Neuron (in vitro differentiated cells): Measurements from ENCODE around the gene ISLR2.
"Not testable (repeated sequence)": the region's sequence is repeated elsewhere in the genome, so short reads cannot be mapped to it uniquely, and the experiment has no call there.

Source experiments
- H2AFZ ChIP-seq: one replicate; pipeline ENCODE4 v1.6.1; 2013; ENCODE audit warnings: low read depth, mild to moderate bottlenecking, inconsistent platforms, low read length, moderate library complexity
- H3K27me3 ChIP-seq: one replicate; pipeline ENCODE4 v1.6.1; 2013; ENCODE audit warnings: low read length; ENCODE audit not compliant: insufficient read depth
- H3K36me3 ChIP-seq: one replicate; pipeline ENCODE4 v1.6.1; 2013; ENCODE audit warnings: low read length; ENCODE audit not compliant: insufficient read depth
- H3K4me1 ChIP-seq: one replicate; pipeline ENCODE4 v1.6.1; 2013; ENCODE audit warnings: low read length; ENCODE audit not compliant: insufficient read depth
- H3K4me3 ChIP-seq: 2 replicates; pipeline ENCODE4 v1.5.1; 2013; ENCODE audit warnings: mild to moderate bottlenecking, low read length, moderate library complexity
- H3K9me3 ChIP-seq: one replicate; pipeline ENCODE4 v1.6.1; 2013; ENCODE audit warnings: low read length

The ISLR2 gene

DNA sequence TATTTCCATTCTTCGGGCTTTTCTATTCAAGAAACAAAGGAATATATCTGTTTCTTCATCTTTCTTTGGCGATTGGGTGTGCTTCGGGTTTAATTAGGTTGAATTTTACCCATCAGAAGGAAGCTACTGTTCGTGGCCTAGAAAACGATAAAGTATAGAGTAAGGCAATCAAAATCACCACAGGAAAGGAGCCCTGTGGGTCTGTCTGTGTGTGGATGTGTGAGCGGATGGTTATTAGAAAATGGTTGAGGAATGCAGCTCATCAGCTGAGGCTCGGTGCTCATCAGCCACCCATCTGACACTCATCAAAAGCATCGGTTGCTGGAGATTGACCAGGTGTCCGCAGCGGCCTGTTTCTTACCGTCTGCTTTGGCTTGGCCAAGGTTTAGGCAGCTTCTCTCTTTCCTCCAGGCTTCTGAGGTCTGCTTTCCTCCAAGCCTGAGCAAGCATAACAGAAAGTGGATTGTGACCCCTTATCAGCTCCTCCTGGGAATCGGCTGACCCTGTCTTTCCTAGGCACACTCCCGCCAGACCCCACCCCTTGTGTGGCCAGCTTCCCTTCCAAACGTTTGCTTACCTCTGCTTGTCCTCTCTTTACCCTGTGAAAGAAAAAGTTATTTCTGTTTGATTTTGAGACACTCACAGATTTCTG is 25.5 kb downstream of the ISLR2 start:
- Histone ChIP-seq H3K36me3 (no peaks in the 10 kb centered on the region), H3K4me3 (no peak overlapping the region), H3K9me3 (no peaks in the 10 kb centered on the region), H2AFZ (no peak overlapping the region), H3K27me3 (no peaks in the 10 kb centered on the region), H3K4me1 (peaks cover 14% of the 10 kb centered on the region)

DNA sequence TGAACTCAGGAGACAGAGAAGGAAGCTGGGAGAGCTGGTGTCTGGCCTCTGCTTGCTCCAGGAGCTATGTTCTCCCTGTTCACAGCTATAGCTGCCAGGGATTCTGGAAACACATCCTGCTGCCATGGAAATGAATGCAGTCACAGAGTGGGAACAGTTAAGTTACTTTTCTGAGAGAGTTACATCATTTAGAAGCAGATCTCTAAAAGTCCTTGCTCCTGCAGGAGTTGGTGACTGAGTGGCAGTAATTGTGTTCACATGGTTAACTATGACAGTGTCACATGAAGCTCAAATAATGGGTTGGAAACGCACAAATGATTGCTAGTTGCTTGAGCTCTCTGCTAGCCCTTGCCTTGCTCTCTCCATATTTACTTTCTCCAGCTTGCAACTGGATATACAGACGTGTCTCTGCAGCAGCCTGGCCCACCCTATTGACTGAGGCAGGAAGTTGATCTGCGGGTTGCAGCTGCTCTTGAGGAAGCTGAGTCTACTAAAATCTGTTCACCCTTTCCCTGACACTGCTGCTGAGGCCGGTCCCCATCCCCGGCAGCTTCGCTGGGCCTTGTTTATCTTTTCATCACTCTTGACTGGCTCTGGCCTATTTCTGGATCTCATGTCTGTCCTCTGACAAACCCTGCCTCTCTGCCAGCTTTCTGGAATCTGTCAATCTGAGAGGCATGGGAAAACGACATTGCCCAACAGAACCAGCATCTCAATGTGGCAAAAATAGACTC is 26.5 kb downstream of the ISLR2 start:
- no peaks in the 10 kb centered on the region for H3K36me3 ChIP-seq
- no peaks in the 10 kb centered on the region for H3K27me3 ChIP-seq
- peak overlapping the region; percentile 41 for H2AFZ ChIP-seq
- peaks cover 14% of the 10 kb centered on the region for H3K4me1 ChIP-seq
- no peaks in the 10 kb centered on the region for H3K9me3 ChIP-seq
- no peak overlapping the region for H3K4me3 ChIP-seq

DNA sequence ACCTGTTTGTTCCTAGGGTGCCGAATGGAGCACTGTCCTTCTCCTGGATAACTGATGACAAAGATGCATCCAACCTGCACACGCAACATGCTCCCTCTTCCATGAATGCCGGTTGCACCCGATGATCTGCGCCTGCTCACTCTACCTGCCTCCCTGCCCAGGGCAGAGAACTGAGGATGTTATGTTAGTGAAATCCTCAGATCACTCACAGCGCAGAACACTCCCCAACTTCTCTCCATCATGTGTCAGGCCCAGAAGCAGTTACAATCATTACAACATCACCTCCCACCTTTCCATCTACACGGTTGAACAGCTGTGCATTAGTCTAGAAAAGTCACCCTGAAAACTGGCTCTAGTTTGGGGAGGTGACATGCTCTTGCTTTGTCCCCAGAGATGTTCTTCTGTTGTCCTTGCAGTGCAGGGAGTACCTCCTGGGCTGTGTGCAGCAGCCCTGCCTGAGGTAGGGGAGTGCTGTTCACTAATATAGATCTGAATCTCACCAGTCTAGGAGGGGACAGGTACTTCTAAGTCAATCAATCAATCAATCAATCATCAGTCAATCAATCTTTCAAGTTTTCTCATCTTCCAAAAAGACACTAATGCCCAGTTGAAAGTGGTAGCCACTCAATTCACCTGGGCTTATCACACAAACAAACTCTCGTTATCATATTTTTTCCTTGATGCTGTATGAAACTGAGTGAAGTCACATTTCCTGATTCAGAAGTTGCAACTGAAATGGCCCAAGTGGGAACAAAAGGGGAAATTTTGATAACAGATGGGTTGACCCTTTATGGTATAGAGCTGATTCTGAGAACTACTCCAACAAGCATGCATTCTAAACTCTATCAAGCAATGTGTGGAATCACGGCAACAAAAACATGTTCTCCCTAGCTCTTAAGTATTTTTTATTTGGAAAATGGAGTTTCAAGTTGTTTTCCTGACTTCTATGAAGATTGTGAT is 27.8 kb downstream of the ISLR2 start:
- Histone ChIP-seq H3K36me3 (no peaks in the 10 kb centered on the region), H2AFZ (no peak overlapping the region), H3K9me3 (no peaks in the 10 kb centered on the region), H3K4me3 (no peak overlapping the region), H3K27me3 (no peaks in the 10 kb centered on the region), H3K4me1 (peaks cover 14% of the 10 kb centered on the region)

DNA sequence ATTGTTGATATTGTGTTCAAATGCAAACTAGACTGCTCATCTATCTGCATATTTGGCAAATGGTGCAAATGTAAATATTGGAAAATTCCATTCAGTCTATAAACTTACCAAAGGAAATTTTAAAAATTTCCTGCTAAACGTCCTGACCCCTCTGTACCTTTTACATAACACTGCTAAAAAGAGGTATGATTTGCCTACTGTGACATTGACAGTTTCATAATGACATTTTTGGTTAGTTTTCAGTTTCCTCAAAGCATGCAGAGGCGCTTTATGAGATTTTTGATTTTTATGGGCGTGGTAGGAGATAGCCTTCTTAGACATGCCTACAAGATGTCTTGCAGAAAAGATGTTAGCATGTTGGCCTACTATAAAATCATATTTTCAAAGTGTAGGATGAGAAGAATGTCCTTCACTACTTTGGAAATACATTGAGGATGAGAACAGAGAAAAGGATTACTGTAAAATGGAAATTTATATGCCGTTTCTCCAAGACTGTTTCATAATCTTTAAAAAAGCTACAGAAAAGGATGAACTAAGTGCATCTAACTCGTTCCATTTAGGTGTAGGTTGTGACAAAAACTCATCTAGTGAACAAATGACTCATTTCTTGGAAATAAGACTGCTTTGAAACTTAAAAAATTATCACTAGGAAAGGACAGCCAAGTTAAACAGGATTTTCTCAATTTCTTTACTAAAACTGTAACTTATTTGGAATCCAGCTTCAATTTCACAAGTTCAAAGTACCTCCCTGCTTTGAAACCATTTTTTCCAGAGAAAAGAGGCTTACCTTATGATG is 28.7 kb downstream of the ISLR2 start:
- no peaks in the 10 kb centered on the region for H3K27me3 ChIP-seq
- no peaks in the 10 kb centered on the region for H3K36me3 ChIP-seq
- H3K4me1 ChIP-seq: peaks cover 14% of the 10 kb centered on the region
- H2AFZ ChIP-seq: no peak overlapping the region
- H3K9me3 ChIP-seq: no peaks in the 10 kb centered on the region
- no peak overlapping the region for H3K4me3 ChIP-seq

DNA sequence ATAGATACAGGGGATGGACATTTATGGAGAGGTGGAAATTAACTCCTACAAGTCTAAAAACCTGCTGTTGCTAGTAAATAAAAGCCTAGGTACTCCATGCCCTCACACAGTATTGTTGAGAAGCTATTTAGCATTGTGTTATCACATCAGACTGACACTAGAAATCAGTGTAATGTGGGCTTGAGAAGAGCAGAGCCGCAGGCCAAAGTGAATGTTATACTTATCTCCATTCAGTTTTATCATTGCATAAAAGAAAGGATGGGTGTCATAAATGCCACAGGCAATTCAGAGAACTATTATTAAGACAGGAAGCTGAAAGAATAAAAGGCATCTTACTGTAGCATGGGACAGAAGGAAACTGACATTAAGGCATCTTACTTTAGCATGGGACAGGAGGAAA is 29.4 kb downstream of the ISLR2 start:
- H2AFZ ChIP-seq: no peak overlapping the region
- H3K4me1 ChIP-seq: peaks cover 14% of the 10 kb centered on the region
- no peaks in the 10 kb centered on the region for H3K9me3 ChIP-seq
- H3K27me3 ChIP-seq: no peaks in the 10 kb centered on the region
- H3K4me3 ChIP-seq: no peak overlapping the region
- H3K36me3 ChIP-seq: no peaks in the 10 kb centered on the region

DNA sequence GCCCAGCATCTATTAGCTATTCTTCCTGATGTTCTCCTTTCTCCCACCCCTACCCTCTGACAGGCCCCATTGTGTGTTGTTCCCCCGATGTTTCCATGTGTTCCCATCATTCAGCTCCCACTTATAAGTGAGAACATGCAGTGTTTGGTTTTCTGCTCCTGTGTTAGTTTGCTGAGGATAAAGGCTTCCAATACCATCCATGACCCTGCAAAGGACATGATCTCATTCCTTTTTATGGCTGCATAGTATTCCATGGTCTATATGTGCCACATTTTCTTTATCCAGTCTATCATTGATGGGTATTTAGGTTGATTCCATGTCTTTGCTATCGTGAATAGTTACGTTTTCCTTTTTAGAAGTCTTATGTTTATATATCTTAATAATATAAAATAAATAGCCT is 30.0 kb downstream of the ISLR2 start:
- peaks cover 14% of the 10 kb centered on the region for H3K4me1 ChIP-seq
- H3K4me3 ChIP-seq, H3K36me3 ChIP-seq, H3K27me3 ChIP-seq, H2AFZ ChIP-seq, H3K9me3 ChIP-seq: not testable (repeated sequence)

DNA sequence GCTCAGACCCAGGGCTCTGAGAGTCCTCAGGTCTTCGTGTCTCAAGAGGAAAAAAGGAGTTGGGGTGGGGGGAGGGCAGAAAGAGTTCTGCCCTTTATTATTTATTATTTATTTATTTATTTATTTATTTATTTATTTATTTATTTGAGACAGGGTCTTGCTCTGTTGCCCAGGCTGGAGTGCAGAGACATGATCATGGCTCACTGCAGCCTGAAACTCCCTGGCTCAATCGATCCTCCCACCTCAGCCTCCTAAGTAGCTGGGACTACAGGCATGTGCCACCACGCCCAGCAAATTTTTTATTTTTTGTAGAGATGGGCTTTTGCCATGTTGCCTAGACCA is 31.8 kb downstream of the ISLR2 start:
- H3K4me3 ChIP-seq, H3K4me1 ChIP-seq, H3K36me3 ChIP-seq, H3K27me3 ChIP-seq, H2AFZ ChIP-seq, H3K9me3 ChIP-seq: not testable (repeated sequence)

DNA sequence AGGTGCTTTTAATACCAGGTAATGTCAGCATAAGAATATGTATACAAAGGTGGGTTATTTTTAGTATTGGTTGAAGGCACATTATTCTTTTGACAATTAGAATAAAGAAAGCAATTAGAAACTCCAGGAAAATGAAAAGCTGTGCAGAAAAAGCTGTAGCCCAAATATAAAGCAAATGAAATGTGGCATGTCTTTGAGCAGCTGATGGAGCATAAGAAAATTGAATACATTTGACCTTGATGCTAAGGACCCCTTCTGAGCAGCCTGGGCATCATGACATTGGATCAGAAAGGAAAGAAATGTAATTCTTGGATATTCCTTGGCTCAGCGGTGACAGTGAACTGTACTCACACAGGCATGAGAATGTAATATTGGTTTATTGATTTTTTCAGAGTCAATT is 35.1 kb downstream of the ISLR2 start:
- Histone ChIP-seq H3K9me3 (no peaks in the 10 kb centered on the region), H3K36me3 (no peaks in the 10 kb centered on the region), H3K4me1 (peaks cover 3% of the 10 kb centered on the region), H3K4me3 (no peak overlapping the region), H2AFZ (no peak overlapping the region), H3K27me3 (peaks cover 4% of the 10 kb centered on the region)

DNA sequence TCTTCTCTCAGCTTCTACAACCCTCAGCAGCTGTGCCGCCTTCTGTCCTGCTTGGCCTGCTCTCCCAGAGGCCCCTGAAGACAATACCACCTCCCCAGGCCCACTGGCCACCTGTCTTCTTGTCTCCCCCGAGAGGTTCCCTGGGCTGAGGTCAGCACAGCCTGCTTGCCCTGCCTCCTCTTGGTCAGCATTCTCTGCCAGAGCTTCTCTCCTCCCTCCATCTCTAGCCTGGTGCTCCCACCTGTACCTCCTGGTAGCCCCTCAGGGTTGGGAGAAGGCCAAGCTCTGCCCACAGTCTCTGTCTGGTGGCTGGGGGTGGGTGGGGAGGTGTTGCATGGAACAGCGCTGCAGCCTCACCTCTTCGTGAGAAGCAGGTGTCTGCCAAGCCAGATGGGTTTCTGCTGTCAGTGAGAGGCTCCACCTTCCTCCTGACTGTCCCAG is 37.5 kb downstream of the ISLR2 start:
- Histone ChIP-seq H3K9me3 (no peaks in the 10 kb centered on the region), H2AFZ (no peak overlapping the region), H3K27me3 (peaks cover 4% of the 10 kb centered on the region), H3K4me3 (no peak overlapping the region), H3K4me1 (peaks cover 7% of the 10 kb centered on the region), H3K36me3 (no peaks in the 10 kb centered on the region)

DNA sequence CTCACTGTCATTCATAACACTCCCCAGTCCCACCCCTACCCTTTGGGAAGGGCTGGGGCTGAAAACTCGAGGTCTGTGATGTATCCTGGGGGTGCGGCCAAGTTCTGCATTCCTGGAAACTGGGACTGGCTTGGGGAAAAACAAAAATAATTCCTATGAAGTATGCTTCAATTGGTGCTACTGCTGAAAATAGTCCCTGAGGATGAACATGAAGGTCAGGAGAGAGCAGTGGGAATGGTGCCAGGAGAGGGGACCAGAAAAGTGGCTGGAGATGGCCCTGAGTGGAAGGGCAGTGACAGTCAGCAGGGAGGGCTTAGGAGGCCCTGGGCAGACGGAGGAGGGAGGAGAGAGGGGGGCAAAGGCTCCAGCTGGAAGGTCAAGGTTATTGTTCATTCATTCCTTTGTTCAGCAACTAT is 38.3 kb downstream of the ISLR2 start:
- H3K4me1 ChIP-seq: peaks cover 13% of the 10 kb centered on the region

DNA sequence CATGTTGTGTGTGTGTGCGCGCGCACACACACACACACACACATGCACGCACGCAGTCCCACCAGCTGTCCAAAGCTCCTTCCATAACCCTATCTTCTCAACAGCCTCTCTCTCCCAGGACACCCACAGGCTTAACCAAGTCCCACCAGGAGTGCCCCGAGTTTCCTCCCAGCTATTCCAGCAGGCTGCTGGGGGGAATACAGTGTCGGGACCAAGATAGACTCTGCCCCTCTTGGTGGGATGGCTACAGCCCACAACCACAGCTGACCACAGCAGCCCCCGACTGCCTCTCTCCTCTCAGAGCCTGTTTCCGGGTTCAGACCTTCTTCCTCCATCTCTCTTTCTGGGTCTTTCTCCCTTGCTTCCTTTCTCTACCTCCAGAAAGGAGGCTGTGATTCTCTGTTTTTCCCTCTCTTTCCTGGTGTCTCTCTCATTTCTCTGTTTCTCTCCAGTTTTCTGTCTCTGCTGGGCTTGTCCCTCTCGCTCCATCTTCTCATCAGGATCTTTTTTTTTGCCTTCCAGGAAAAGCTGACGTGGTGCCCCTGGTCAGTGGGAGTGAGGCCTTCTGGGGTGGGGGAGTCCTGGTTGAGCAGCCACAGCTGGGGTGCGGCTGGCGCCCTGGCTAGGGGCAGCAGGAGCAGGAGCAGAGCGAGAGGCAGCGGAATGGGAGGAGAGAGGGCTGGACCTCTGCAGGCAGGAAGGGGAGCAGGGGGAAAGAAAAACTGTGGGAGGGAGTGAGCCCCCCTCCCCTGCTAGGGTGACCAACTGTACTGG is 39.9 kb downstream of the ISLR2 start:
- Histone ChIP-seq H3K27me3 (peaks cover 4% of the 10 kb centered on the region), H2AFZ (no peak overlapping the region), H3K36me3 (no peaks in the 10 kb centered on the region), H3K4me3 (no peak overlapping the region), H3K4me1 (peaks cover 13% of the 10 kb centered on the region), H3K9me3 (no peaks in the 10 kb centered on the region)

More for the DNA sequence above, 38.3 kb downstream of the ISLR2 start:
- peaks cover 4% of the 10 kb centered on the region for H3K27me3 ChIP-seq
- H3K4me3 ChIP-seq: no peak overlapping the region
- no peaks in the 10 kb centered on the region for H3K36me3 ChIP-seq
- H2AFZ ChIP-seq: no peak overlapping the region
- H3K9me3 ChIP-seq: no peaks in the 10 kb centered on the region
